ENCODE data around the gene MKLN1. TPM values are rescaled to one million over a fixed set of nuclear protein-coding genes. Genes with fewer than 3 reads are reported as not detected.

Gene MKLN1
- total and polyA plus RNA-seq, 10 of the 15 experiments (the other 5 are each of a cell fraction or from before 2014, with no cell fraction given): 13.6 to 55.8 (median 29.3) TPM

GRCh38 chr7:131546126-131546525 is 218.4 kb downstream of the MKLN1 start:
- peak overlapping the region; percentile 19; the same call in 1 of the 2 replicates for H2AFZ ChIP-seq (ENCODE audit: control insufficient read depth, low read depth, low read length)
- H3K27ac ChIP-seq (ENCODE audit: control insufficient read depth, insufficient read depth): no peak overlapping the region
- 66% methylated on average over 12 of the region's 12 CpGs for WGBS (ENCODE audit: insufficient coverage, insufficient replicate concordance, low lambda C conversion rate, missing lambda C conversion rate)
- peaks cover 2% of the 10 kb centered on the region; the same call in 1 of the 2 replicates for H3K4me1 ChIP-seq (ENCODE audit: control insufficient read depth, insufficient read depth, low read length)
- TF ChIP-seq DPF2 (IDR thresholded peaks at IDR 0.05): no peak
- TF ChIP-seq, protein P1, sequence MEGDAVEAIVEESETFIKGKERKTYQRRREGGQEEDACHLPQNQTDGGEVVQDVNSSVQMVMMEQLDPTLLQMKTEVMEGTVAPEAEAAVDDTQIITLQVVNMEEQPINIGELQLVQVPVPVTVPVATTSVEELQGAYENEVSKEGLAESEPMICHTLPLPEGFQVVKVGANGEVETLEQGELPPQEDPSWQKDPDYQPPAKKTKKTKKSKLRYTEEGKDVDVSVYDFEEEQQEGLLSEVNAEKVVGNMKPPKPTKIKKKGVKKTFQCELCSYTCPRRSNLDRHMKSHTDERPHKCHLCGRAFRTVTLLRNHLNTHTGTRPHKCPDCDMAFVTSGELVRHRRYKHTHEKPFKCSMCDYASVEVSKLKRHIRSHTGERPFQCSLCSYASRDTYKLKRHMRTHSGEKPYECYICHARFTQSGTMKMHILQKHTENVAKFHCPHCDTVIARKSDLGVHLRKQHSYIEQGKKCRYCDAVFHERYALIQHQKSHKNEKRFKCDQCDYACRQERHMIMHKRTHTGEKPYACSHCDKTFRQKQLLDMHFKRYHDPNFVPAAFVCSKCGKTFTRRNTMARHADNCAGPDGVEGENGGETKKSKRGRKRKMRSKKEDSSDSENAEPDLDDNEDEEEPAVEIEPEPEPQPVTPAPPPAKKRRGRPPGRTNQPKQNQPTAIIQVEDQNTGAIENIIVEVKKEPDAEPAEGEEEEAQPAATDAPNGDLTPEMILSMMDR (IDR thresholded peaks at IDR 0.05 in 2 of 3, conservative IDR thresholded peaks at IDR 0.05 in 1 of 3; ENCODE audit: control insufficient read depth in 2 of 3, extremely low read depth in 1 of 3, insufficient read depth in 1 of 3, low read depth in 3 of 3, low read length in 3 of 3): no peak
- TF ChIP-seq ZNF24 (IDR thresholded peaks at IDR 0.05): no peak
- TF ChIP-seq SIN3A (IDR thresholded peaks at IDR 0.05; ENCODE audit: low read depth, low read length): no peak
- TF ChIP-seq IKZF1 (conservative IDR thresholded peaks at IDR 0.05): no peak
- ATAC-seq (peak; percentile 76), DNase-seq (ENCODE audit: low read depth, low spot score) (no peak), FAIRE-seq (no peak)
- in situ Hi-C loops (cut with MboI) (no loop called here), intact Hi-C loops (cut with micrococcal nuclease; ENCODE audit: unreplicated experiment) (loop anchor here (10.0 kb wide), 1 partner anchor 109 kb away; no protein-coding TSS in a partner anchor)
- no peak overlapping the region for H3K4me2 ChIP-seq (ENCODE audit: control insufficient read depth, insufficient read depth)
- RAD21 ChIA-PET (ENCODE audit: unreplicated experiment): interaction anchor here (0.9 kb wide), 1 partner anchor 108 kb away, joined by 4 read pairs; no protein-coding TSS in a partner anchor
- H3K79me2 ChIP-seq (ENCODE audit: control insufficient read depth, insufficient read depth, low read length): no peaks in the 10 kb centered on the region
- CTCF ChIA-PET: interaction anchor here (0.6 to 3.0 kb wide), 15 partner anchors 9 to 564 kb away, joined by 3 to 22 read pairs (median 3); no protein-coding TSS in a partner anchor
- POLR2A ChIA-PET: no interaction called here
- H3K36me3 ChIP-seq (ENCODE audit: control insufficient read depth in 2 of 2, insufficient read depth in 2 of 2, low read length in 1 of 2): no peaks in the 10 kb centered on the region
- H3K4me3 ChIP-seq: no peak overlapping the region
- no peaks in the 10 kb centered on the region for H3K9me3 ChIP-seq (replicated peaks; ENCODE audit: control insufficient read depth, insufficient read depth, low read length)
- H3K27me3 ChIP-seq (replicated peaks in 1 of 2; ENCODE audit: control insufficient read depth in 2 of 2, insufficient read depth in 2 of 2, low read length in 1 of 2): no peaks in the 10 kb centered on the region
- H3K9ac ChIP-seq (ENCODE audit: control insufficient read depth, insufficient read depth, low read length): no peak overlapping the region
- H4K20me1 ChIP-seq (ENCODE audit: control insufficient read depth, insufficient read depth): no peaks in the 10 kb centered on the region
- SMC1A ChIA-PET (ENCODE audit: uncharacterized antibody, unreplicated experiment): interaction anchor here (0.6 to 1.4 kb wide), 3 partner anchors 13 to 109 kb away, joined by 4 to 5 read pairs (median 4); no protein-coding TSS in a partner anchor
- no TSS peak for BruUV-seq (replicated peaks)

Other genes with a start within 250 kb of the MKLN1 start
- gene PODXL, start 228.8 kb downstream of the MKLN1 start, total RNA-seq (2014; rRNA removed): 0.11 and 0.62 TPM in 2 replicates
- 0.14 and 0.36 TPM in 2 replicates for gene PODXL, start 228.8 kb downstream of the MKLN1 start, total RNA-seq (2014; rRNA removed; fragmentation: Illumina TruSeq; extraction: Trizol)
- gene PODXL, start 228.8 kb downstream of the MKLN1 start, total RNA-seq (2021): 0.59 and 0.66 TPM in 2 replicates
- 0.85 and 1.8 TPM in 2 replicates for gene PODXL, start 228.8 kb downstream of the MKLN1 start, polyA plus RNA-seq (2011; rRNA removed)
- 0.38 and 0.43 TPM in 2 replicates for gene PODXL, start 228.8 kb downstream of the MKLN1 start, polyA plus RNA-seq (2014; fragmentation: Illumina TruSeq; extraction: Trizol)
- gene PODXL, start 228.8 kb downstream of the MKLN1 start, polyA plus RNA-seq (2014; fragmentation: Nextera tagmentation; extraction: Ambion mirVana): under 1 TPM; 0.04 to 0.06 TPM
- gene PODXL, start 228.8 kb downstream of the MKLN1 start, polyA plus RNA-seq (2014; rRNA removed): 0.37 and 0.38 TPM in 2 replicates
- under 1 TPM; 0.18 to 0.50 TPM for gene PODXL, start 228.8 kb downstream of the MKLN1 start, polyA plus RNA-seq (2016; fragmentation: Nextera tagmentation; extraction: Ambion mirVana)

All from GM12878 (cell line).